AG04450 (cell line): ENCODE measurements around the gene PLXND1. TPM values are rescaled to one million over a fixed set of nuclear protein-coding genes. Genes with fewer than 3 reads are reported as not detected.
A peak's percentile ranks its signal among the peaks of the same experiment; 100 is the strongest.

ENCODE experiments used
- CTCF ChIA-PET: fragments of 300-600, 350-600 bp; formaldehyde crosslinking; extraction: SDS; loops from one replicate; lab custom pipeline; 2022; ENCODE audit warnings: antibody characterized with exemption, inconsistent platforms; lab: Charles Lee
- POLR2A ChIA-PET: fragments of 350-600 bp; formaldehyde crosslinking; extraction: SDS; loops from one replicate; lab custom pipeline; 2021; ENCODE audit warnings: antibody characterized with exemption, inconsistent platforms; lab: Yijun Ruan, JAX
- DNase-seq: peaks from one replicate; pipeline ENCODE4 v3.0.0-alpha.2; 2011; ENCODE audit warnings: low read depth, low spot score
- H3K27ac ChIP-seq: one replicate; pipeline ENCODE4 v1.5.1; 2012; ENCODE audit warnings: low read depth, low read length, control low read depth
- H3K27me3 ChIP-seq: one replicate; pipeline ENCODE4 v1.6.0; 2012; ENCODE audit warnings: low read length; ENCODE audit not compliant: control insufficient read depth, insufficient read depth
- H3K4me3 ChIP-seq: 2 replicates; pipeline ENCODE4 v1.5.1; 2011; ENCODE audit warnings: mild to moderate bottlenecking, low read depth, low read length, control low read depth
- H3K9me3 ChIP-seq: 2 replicates; pipeline ENCODE4 v1.5.1; 2012; ENCODE audit warnings: low read length; ENCODE audit not compliant: control insufficient read depth, insufficient read depth
- CTCF ChIP-seq: IDR thresholded peaks from 2 replicates; pipeline ENCODE4 v1.5.1; 2011; ENCODE audit warnings: low read depth, low read length, control low read depth, inconsistent platforms
- polyA plus RNA-seq: library from polyadenylated mRNA; depleted of rRNA; stranded (reverse); fragments of >200 nt; gene quantifications from 2 replicates; pipeline ENCODE4 v1.2.3, GENCODE V29; 2011

Gene PLXND1
- polyA plus RNA-seq, 1 experiment, result 37.1 TPM

- Histone ChIP-seq H3K9me3 (no peaks in the 10 kb centered on the region; the same call in 1 of the 2 replicates), H3K27me3 (no peaks in the 10 kb centered on the region), H3K4me3 (no peak overlapping the region), H3K27ac (peak overlapping the region; percentile 39)
- TF ChIP-seq CTCF, result no peak
- ChIA-PET POLR2A (no interaction called here), CTCF (interaction anchor here (0.9 to 1.6 kb wide), 2 partner anchors 104 kb away, joined by 3 to 7 read pairs; no protein-coding TSS in a partner anchor)
- no peak for DNase-seq
Measured at GRCh38 chr3:129593595-129594339, 12.7 kb downstream of the PLXND1 start.

- ChIA-PET POLR2A (no interaction called here), CTCF (interaction anchor here (1.6 kb wide), 1 partner anchor 103 kb away, joined by 7 read pairs; no protein-coding TSS in a partner anchor)
- Histone ChIP-seq H3K27me3 (no peaks in the 10 kb centered on the region), H3K4me3 (no peak overlapping the region), H3K9me3 (no peaks in the 10 kb centered on the region; the same call in 1 of the 2 replicates), H3K27ac (peak overlapping the region; percentile 21)
- no peak for TF ChIP-seq CTCF
- no peak for DNase-seq
Measured at GRCh38 chr3:129593230-129593594, 13.3 kb downstream of the PLXND1 start.

GRCh38 chr3:129592381-129593131, 13.9 kb downstream of the PLXND1 start:
- Histone ChIP-seq H3K9me3 (no peaks in the 10 kb centered on the region; the same call in 1 of the 2 replicates), H3K4me3 (no peak overlapping the region), H3K27me3 (no peaks in the 10 kb centered on the region), H3K27ac (peak overlapping the region; percentile 21)
- no peak for TF ChIP-seq CTCF
- DNase-seq, result no peak
- CTCF ChIA-PET, result interaction anchor here (1.6 kb wide), 1 partner anchor 102 kb away, joined by 7 read pairs; no protein-coding TSS in a partner anchor
- POLR2A ChIA-PET, result no interaction called here

DNA sequence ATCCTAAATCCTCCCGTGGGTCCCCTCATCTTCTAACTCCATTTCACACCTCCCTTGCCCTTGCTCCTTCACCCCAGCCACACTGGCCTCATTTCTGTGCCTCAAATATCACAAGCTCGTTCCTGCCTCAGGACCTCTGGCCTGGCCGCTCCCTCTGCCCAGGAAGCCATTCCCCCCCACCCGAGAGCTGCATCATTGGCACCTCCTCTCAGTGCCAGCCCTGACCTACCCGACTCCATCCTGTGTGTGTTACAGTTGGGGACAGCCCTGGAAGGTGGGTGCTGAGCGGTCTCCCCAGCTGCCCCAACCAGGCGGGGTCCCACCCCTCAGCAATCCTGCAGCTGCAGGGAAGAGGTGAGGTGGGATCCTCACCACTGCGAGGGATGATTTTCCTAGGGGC, 14.5 kb downstream of the PLXND1 start:
- CTCF ChIA-PET, result no interaction called here
- no peaks in the 10 kb centered on the region; the same call in 1 of the 2 replicates for H3K9me3 ChIP-seq
- H3K27me3 ChIP-seq, result no peaks in the 10 kb centered on the region
- no peak for DNase-seq
- H3K27ac ChIP-seq, result no peak overlapping the region
- H3K4me3 ChIP-seq, result no peak overlapping the region
- POLR2A ChIA-PET, result no interaction called here
- TF ChIP-seq CTCF, result no peak
